ENCODE measurements around the gene NFX1.

The NFX1 gene

GRCh38 chr9:33341182-33341581, 50.9 kb downstream of the NFX1 start (continued):
- no peak for TF ChIP-seq TSHZ1 (tag by site-specific recombination; IDR thresholded peaks at IDR 0.05; ENCODE audit: borderline replicate concordance)

- TF ChIP-seq ZNF404 (tag by site-specific recombination; IDR thresholded peaks at IDR 0.05) (no peak), ZNF266 (tag by site-specific recombination; IDR thresholded peaks at IDR 0.05; ENCODE audit: low read depth) (no peak), SALL2 (tag by site-specific recombination; IDR thresholded peaks at IDR 0.05; ENCODE audit: borderline replicate concordance) (no peak), PRDM2 (tag by site-specific recombination; IDR thresholded peaks at IDR 0.05; ENCODE audit: borderline replicate concordance) (no peak), KLF8 (tag by site-specific recombination; IDR thresholded peaks at IDR 0.05) (no peak), ZNF623 (tag by site-specific recombination; IDR thresholded peaks at IDR 0.05) (no peak), ZNF10 (tag by site-specific recombination; IDR thresholded peaks at IDR 0.05) (no peak), EGR2 (tag by site-specific recombination; IDR thresholded peaks at IDR 0.05; ENCODE audit: low read depth) (no peak), HOXA7 (CRISPR knock-in tag; IDR thresholded peaks at IDR 0.05; ENCODE audit: borderline replicate concordance) (no peak), PRDM6 (tag by site-specific recombination; IDR thresholded peaks at IDR 0.05) (no peak), FEZF1 (tag by site-specific recombination; IDR thresholded peaks at IDR 0.05) (no peak)
- ChIA-PET CTCF (no interaction called here), POLR2A (no interaction called here)
- H3K4me1 ChIP-seq (ENCODE audit: control insufficient read depth, insufficient read depth, low read length), result no peaks in the 10 kb centered on the region
- peaks cover 18 to 85% of the 10 kb centered on the region in 2 experiments for H3K36me3 ChIP-seq (ENCODE audit: control insufficient read depth in 2 of 2, insufficient read depth in 1 of 2, low read length in 2 of 2)
- no peaks in the 10 kb centered on the region for H3K9me3 ChIP-seq (ENCODE audit: control insufficient read depth, insufficient read depth, low read depth, low read length)
- H3K27ac ChIP-seq (ENCODE audit: extremely low read depth, low read depth, low read length), result no peak overlapping the region
- no peak overlapping the region for H3K4me3 ChIP-seq (ENCODE audit: low read depth, low read length)
Observed at GRCh38 chr9:33344145-33344544, 53.8 kb downstream of the NFX1 start.

GRCh38 chr9:33346564-33346963, 56.2 kb downstream of the NFX1 start:
- POLR2A ChIA-PET, result no interaction called here
- peaks cover 18 to 66% of the 10 kb centered on the region in 2 experiments for H3K36me3 ChIP-seq (ENCODE audit: control insufficient read depth in 2 of 2, insufficient read depth in 1 of 2, low read length in 2 of 2)

More at GRCh38 chr9:33346564-33346963, 56.2 kb downstream of the NFX1 start:
- Histone ChIP-seq H3K9me3 (ENCODE audit: control insufficient read depth, insufficient read depth, low read depth, low read length) (no peaks in the 10 kb centered on the region), H3K4me1 (ENCODE audit: control insufficient read depth, insufficient read depth, low read length) (no peaks in the 10 kb centered on the region), H3K27ac (ENCODE audit: extremely low read depth, low read depth, low read length) (no peak overlapping the region), H3K4me3 (ENCODE audit: low read depth, low read length) (no peak overlapping the region)
- CTCF ChIA-PET, result interaction anchor here (0.7 kb wide), 1 partner anchor 31 kb away, joined by 3 read pairs; no protein-coding TSS in a partner anchor
- TF ChIP-seq ZNF621 (tag by site-specific recombination; IDR thresholded peaks at IDR 0.05), result no peak
- TF ChIP-seq ZNF629 (tag by site-specific recombination; IDR thresholded peaks at IDR 0.05), result no peak
